Activated naive CD4-positive, alpha-beta T cell treated with anti-CD3 and anti-CD28 coated beads, Interleukin-2, amount 50 U/mL, for 24 hours (primary cell): ENCODE measurements around the gene SLC5A2.
"Not testable (repeated sequence)": the region's sequence is repeated elsewhere in the genome, so short reads cannot be mapped to it uniquely, and the experiment has no call there.

Source experiments
- H3K27ac Mint-ChIP-seq: one replicate; pipeline ENCODE4 v1.8.0; 2021; ENCODE audit warnings: mild to moderate bottlenecking, mixed read lengths
- H3K27me3 Mint-ChIP-seq: one replicate; pipeline ENCODE4 v1.8.0; 2021; ENCODE audit warnings: mixed read lengths
- H3K36me3 Mint-ChIP-seq: one replicate; pipeline ENCODE4 v1.8.0; 2021; ENCODE audit warnings: mixed read lengths
- H3K4me1 Mint-ChIP-seq: one replicate; pipeline ENCODE4 v1.8.0; 2021; ENCODE audit warnings: mixed read lengths
- H3K4me3 Mint-ChIP-seq: one replicate; pipeline ENCODE4 v1.8.0; 2021; ENCODE audit warnings: mild to moderate bottlenecking, mixed read lengths
- H3K9me3 Mint-ChIP-seq: one replicate; pipeline ENCODE4 v1.8.0; 2021; ENCODE audit warnings: mixed read lengths

The SLC5A2 gene

DNA sequence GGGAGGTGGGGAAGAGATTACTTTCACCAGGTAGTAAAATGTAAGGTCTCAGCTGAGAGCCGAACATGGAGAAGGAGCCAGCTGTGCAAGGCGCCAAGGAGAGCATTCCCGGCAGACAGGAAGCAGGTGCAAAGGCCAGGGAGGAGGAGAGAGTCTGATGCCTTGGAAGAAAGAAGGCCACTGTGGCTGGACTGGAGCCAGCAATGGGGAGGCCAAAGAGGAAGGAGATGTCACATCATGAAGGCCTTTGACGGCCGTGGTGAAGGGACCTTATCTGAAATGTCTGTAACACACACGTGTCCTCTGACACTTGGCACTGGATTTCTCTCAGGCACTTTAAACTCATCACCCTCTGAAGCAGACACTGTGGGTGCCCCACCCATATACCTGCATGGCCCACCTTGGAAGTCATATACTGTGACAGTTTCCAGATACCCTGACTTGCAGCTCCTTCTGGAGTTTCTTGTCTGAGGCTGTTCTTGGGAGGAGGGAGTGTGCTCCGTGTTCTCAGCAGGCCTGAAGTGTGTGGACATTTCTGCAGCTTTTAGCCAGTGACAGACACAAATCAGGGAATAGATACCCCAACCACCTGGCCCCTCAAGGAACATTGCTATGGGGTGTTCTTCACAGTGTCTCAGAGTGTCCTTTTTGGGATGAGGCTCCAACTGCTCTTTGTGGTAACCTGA is 1.9 kb upstream of the SLC5A2 start:
- Mint-ChIP-seq H3K4me1 (peaks cover 16% of the 10 kb centered on the region), H3K27me3 (no peaks in the 10 kb centered on the region), H3K4me3 (no peak overlapping the region), H3K27ac (no peak overlapping the region), H3K36me3 (no peaks in the 10 kb centered on the region), H3K9me3 (no peaks in the 10 kb centered on the region)

- not testable (repeated sequence) for H3K9me3 Mint-ChIP-seq, H3K27ac Mint-ChIP-seq, H3K27me3 Mint-ChIP-seq, H3K36me3 Mint-ChIP-seq, H3K4me3 Mint-ChIP-seq
- H3K4me1 Mint-ChIP-seq = peaks cover 13% of the 10 kb centered on the region
Measured at GRCh38 chr16:31484048-31484447, 1.1 kb downstream of the SLC5A2 start.

DNA sequence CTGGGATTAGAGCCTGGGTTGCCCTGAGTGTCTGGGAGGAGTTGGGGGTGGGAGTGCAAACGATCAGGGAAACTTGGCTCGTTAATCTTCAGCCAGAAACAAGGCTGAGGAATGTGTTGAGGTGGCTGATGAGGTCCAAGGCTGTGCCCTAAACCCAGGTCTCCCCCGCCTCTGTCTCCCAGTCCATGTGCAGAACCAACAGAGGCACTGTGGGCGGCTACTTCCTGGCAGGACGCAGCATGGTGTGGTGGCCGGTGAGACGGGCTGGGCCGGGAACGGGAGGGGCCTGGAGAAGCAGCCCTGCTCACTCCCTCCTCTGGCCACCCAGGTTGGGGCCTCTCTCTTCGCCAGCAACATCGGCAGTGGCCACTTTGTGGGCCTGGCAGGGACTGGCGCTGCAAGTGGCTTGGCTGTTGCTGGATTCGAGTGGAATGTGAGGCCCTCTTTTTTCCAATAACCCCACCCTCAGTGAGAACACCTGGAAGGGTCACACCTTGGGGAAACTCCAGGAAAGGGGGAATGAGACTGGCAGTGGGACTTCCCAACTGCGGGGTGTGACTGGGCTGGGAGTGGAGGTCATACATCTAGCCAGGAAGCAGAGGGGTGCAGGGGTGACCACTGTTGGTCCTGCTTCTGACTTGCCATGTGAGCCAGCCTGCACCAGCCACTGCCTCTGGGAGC is 1.7 kb downstream of the SLC5A2 start:
- H3K36me3 Mint-ChIP-seq = no peaks in the 10 kb centered on the region
- no peak overlapping the region for H3K4me3 Mint-ChIP-seq
- no peak overlapping the region for H3K27ac Mint-ChIP-seq
- no peaks in the 10 kb centered on the region for H3K9me3 Mint-ChIP-seq
- H3K4me1 Mint-ChIP-seq = peaks cover 13% of the 10 kb centered on the region
- no peaks in the 10 kb centered on the region for H3K27me3 Mint-ChIP-seq

DNA sequence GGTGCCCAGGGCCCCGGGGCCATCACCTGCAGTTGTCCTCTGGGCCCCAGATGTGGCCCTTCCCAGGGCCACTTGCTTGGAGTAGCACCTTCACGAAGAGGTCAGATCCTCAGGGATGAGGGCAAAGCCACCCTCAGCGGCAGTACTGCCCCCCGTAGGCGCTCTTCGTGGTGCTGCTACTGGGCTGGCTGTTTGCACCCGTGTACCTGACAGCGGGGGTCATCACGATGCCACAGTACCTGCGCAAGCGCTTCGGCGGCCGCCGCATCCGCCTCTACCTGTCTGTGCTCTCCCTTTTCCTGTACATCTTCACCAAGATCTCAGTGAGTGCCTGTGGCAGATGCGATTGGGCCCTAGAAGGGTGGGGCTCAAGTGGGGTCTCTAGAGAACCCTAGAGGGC is 2.6 kb downstream of the SLC5A2 start:
- H3K4me3 Mint-ChIP-seq = no peak overlapping the region
- H3K27ac Mint-ChIP-seq = no peak overlapping the region
- H3K9me3 Mint-ChIP-seq = no peaks in the 10 kb centered on the region
- H3K27me3 Mint-ChIP-seq = no peaks in the 10 kb centered on the region
- no peaks in the 10 kb centered on the region for H3K36me3 Mint-ChIP-seq
- peaks cover 13% of the 10 kb centered on the region for H3K4me1 Mint-ChIP-seq

- Mint-ChIP-seq H3K36me3 (no peaks in the 10 kb centered on the region), H3K9me3 (no peaks in the 10 kb centered on the region), H3K27me3 (no peaks in the 10 kb centered on the region), H3K27ac (no peak overlapping the region), H3K4me1 (peaks cover 13% of the 10 kb centered on the region), H3K4me3 (peak overlapping the region; percentile 90)
Measured at GRCh38 chr16:31486045-31486444, 3.1 kb downstream of the SLC5A2 start.

GRCh38 chr16:31487071-31487719 is 4.3 kb downstream of the SLC5A2 start:
- peaks cover 13% of the 10 kb centered on the region for H3K4me1 Mint-ChIP-seq
- no peak overlapping the region for H3K27ac Mint-ChIP-seq
- no peaks in the 10 kb centered on the region for H3K27me3 Mint-ChIP-seq
- no peaks in the 10 kb centered on the region for H3K36me3 Mint-ChIP-seq
- no peaks in the 10 kb centered on the region for H3K9me3 Mint-ChIP-seq
- H3K4me3 Mint-ChIP-seq = peak overlapping the region; percentile 90

DNA sequence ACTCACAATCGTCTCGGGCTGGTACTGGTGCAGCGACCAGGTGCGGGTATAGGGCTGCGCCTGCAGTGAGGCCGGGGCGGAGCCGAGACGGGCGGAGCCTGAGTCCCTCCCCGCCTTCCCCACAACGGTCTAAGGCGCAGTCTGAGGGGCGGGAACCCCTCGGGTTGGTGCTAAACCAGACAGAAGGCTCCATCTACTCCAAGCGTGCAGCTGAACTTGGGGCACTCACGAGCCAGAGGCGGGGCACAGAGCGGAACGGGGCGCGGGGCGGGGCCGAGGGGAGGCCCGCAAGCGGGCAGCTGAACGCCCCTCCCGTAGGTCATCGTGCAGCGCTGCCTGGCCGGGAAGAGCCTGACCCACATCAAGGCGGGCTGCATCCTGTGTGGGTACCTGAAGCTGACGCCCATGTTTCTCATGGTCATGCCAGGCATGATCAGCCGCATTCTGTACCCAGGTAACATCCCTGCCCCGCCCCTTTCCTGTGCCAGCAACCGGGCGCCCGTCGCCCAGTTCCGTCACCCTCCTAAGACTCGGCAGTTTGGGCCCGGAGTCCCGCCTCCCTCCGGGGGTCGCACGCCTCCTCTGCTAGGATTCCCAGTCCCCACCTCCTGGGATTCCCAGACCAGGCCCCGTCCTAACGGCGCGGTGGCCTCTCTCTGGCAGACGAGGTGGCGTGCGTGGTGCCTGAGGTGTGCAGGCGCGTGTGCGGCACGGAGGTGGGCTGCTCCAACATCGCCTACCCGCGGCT is 5.0 kb downstream of the SLC5A2 start:
- H3K27me3 Mint-ChIP-seq = no peaks in the 10 kb centered on the region
- H3K4me1 Mint-ChIP-seq = peaks cover 13% of the 10 kb centered on the region
- no peaks in the 10 kb centered on the region for H3K36me3 Mint-ChIP-seq
- peak overlapping the region; percentile 90 for H3K4me3 Mint-ChIP-seq
- no peaks in the 10 kb centered on the region for H3K9me3 Mint-ChIP-seq
- no peak overlapping the region for H3K27ac Mint-ChIP-seq

DNA sequence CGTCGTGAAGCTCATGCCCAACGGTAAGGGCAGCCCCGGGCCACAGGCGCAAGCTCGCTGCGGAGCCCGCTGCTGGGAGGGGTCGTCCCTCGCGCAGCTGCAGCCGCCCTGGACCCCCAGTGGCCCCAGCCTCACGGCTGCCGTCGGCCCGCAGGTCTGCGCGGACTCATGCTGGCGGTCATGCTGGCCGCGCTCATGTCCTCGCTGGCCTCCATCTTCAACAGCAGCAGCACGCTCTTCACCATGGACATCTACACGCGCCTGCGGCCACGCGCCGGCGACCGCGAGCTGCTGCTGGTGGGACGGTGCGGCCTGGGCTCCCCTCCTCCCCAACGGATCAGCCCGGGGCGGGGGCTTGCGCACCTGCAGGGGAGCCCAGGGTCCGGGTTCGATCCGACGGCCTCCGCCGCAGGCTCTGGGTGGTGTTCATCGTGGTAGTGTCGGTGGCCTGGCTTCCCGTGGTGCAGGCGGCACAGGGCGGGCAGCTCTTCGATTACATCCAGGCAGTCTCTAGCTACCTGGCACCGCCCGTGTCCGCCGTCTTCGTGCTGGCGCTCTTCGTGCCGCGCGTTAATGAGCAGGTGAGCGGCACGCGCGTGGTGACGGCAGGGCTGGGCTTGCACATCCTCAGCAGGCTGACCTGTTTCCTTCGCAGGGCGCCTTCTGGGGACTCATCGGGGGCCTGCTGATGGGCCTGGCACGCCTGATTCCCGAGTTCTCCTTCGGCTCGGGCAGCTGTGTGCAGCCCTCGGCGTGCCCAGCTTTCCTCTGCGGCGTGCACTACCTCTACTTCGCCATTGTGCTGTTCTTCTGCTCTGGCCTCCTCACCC is 5.8 kb downstream of the SLC5A2 start:
- H3K4me1 Mint-ChIP-seq = peaks cover 13% of the 10 kb centered on the region
- no peaks in the 10 kb centered on the region for H3K36me3 Mint-ChIP-seq
- H3K9me3 Mint-ChIP-seq = no peaks in the 10 kb centered on the region
- peak overlapping the region; percentile 30 for H3K4me3 Mint-ChIP-seq
- no peak overlapping the region for H3K27ac Mint-ChIP-seq
- no peaks in the 10 kb centered on the region for H3K27me3 Mint-ChIP-seq

- Mint-ChIP-seq H3K4me3 (no peak overlapping the region), H3K4me1 (peaks cover 13% of the 10 kb centered on the region), H3K27me3 (no peaks in the 10 kb centered on the region), H3K27ac (no peak overlapping the region), H3K9me3 (no peaks in the 10 kb centered on the region), H3K36me3 (no peaks in the 10 kb centered on the region)
Measured at GRCh38 chr16:31489298-31489564, 6.3 kb downstream of the SLC5A2 start.

- no peaks in the 10 kb centered on the region for H3K36me3 Mint-ChIP-seq
- H3K27me3 Mint-ChIP-seq = no peaks in the 10 kb centered on the region
- no peak overlapping the region for H3K27ac Mint-ChIP-seq
- no peaks in the 10 kb centered on the region for H3K9me3 Mint-ChIP-seq
- H3K4me3 Mint-ChIP-seq = peak overlapping the region; percentile 57
- peaks cover 13% of the 10 kb centered on the region for H3K4me1 Mint-ChIP-seq
Measured at GRCh38 chr16:31489616-31490584, 7.0 kb downstream of the SLC5A2 start.

DNA sequence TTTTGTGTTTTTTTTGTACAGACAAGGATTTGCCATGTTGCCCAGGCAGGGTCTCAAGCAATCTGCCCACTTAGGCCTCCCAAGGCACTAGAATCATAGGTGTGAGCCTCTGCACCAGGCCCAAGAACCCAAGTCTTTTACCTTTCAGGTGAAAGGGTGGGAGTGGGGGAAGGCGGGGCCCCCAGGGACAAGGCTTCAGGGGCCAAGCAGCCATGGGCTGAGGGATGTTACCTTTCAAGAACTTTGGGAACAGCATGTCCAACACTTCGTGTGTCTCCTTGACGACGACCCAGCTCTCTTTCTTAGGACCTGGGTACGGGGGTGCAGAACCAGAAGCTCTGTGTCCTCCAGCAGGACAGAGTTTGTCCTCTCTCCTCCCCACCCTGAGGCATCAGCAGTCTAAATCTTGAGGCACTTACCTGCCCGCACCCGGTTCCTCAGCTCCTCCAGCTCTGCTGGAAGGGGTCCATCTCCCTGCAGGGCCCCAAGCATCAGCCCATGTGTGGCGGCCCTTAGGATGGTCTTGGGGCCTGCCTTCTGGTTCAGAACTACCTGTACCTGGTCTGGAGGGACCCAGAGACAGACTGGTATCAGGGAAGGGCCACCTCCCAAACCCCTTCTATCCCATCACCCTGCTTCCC is 9.0 kb downstream of the SLC5A2 start:
- no peaks in the 10 kb centered on the region for H3K9me3 Mint-ChIP-seq
- no peak overlapping the region for H3K4me3 Mint-ChIP-seq
- peak overlapping the region; percentile 23 for H3K27ac Mint-ChIP-seq
- H3K4me1 Mint-ChIP-seq = peaks cover 4% of the 10 kb centered on the region
- no peaks in the 10 kb centered on the region for H3K36me3 Mint-ChIP-seq
- no peaks in the 10 kb centered on the region for H3K27me3 Mint-ChIP-seq

- Mint-ChIP-seq H3K27me3 (no peaks in the 10 kb centered on the region), H3K27ac (no peak overlapping the region), H3K4me1 (no peaks in the 10 kb centered on the region), H3K4me3 (no peak overlapping the region), H3K9me3 (no peaks in the 10 kb centered on the region), H3K36me3 (peaks cover 5% of the 10 kb centered on the region)
Measured at GRCh38 chr16:31493506-31494125, 10.7 kb downstream of the SLC5A2 start.

DNA sequence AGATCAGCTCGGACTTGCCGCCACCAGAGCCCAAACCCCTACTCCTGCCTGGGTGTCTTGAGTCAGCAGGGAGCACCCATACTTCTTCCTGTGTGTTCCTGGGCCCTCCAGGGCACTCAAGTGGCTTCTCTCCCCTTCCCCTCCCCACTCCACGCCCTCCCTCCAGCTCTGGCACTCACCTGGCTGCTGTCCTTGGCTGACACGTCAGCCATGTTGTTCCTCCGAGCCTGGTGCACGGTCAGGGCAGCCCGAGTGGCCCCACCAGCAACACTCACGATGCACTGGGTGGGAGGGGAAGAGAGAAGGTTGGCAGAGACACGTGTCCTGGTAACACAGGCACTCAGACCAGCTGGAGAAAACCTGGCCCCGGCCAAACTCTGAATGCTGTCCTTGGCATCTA is 13.7 kb downstream of the SLC5A2 start:
- Mint-ChIP-seq H3K27me3 (no peaks in the 10 kb centered on the region), H3K27ac (no peak overlapping the region), H3K36me3 (peaks cover 7% of the 10 kb centered on the region), H3K4me3 (no peak overlapping the region), H3K9me3 (no peaks in the 10 kb centered on the region), H3K4me1 (peaks cover 6% of the 10 kb centered on the region)

DNA sequence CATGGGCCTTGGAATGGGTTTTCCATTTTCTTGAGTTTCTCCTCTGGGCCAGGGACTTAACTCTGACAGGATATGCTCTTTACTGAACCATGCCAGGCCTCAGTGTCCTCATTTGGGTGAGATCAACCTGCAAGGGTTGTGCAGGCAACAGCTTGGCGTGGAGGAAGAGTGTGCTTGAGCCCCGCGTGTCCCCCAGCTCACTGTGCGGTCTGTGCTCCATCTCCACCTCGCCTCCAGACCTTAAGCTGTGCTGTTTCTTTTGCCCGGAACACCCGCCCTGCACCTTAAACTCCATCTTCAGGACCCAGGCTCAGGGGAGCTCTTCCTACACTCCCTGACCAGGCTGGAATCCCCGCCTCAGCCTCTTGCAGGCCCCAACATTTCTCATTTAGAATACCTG is 15.6 kb downstream of the SLC5A2 start:
- Mint-ChIP-seq H3K4me1 (peaks cover 12% of the 10 kb centered on the region), H3K4me3 (no peak overlapping the region), H3K36me3 (peaks cover 7% of the 10 kb centered on the region), H3K27me3 (no peaks in the 10 kb centered on the region), H3K27ac (no peak overlapping the region), H3K9me3 (no peaks in the 10 kb centered on the region)
